ENCODE data around the gene COQ9. TPM values are rescaled to one million over a fixed set of nuclear protein-coding genes. Genes with fewer than 3 reads are reported as not detected.

The COQ9 gene
- total and polyA plus RNA-seq, 2 experiments from 2014 or later, result 26.6 to 36.3 TPM

- peaks cover 7% of the 10 kb centered on the region; the same call in 1 of the 2 replicates for H3K27me3 ChIP-seq (ENCODE audit: insufficient read depth)
- H3K36me3 ChIP-seq (ENCODE audit: insufficient read depth), result no peaks in the 10 kb centered on the region
- 0 out of 2 replicates have a peak, but pooled peaks cover 3% of the 10 kb centered on the region for H4K20me1 ChIP-seq (replicated peaks; ENCODE audit: insufficient read depth)
- DNase-seq (ENCODE audit: low spot score), result no peak
- H3K36me3 Mint-ChIP-seq (ENCODE audit: low read depth), result peaks cover 3% of the 10 kb centered on the region; the same call in 2 of the 3 replicates
- H3K9me3 Mint-ChIP-seq, result no peaks in the 10 kb centered on the region
- peaks cover 44% of the 10 kb centered on the region for H3K4me1 ChIP-seq (ENCODE audit: insufficient read depth)
- H3K4me3 ChIP-seq, result peak overlapping the region; percentile 56
- H3F3A ChIP-seq (replicated peaks; ENCODE audit: low read depth), result peaks cover 4% of the 10 kb centered on the region; the same call in 1 of the 2 replicates
- H3K9me2 ChIP-seq (ENCODE audit: insufficient read depth), result no peaks in the 10 kb centered on the region
- ATAC-seq, result no peak
- H3K27ac ChIP-seq (ENCODE audit: low read depth), result no peak overlapping the region
- no peaks in the 10 kb centered on the region; the same call in 1 of the 2 replicates for H3K79me2 ChIP-seq (replicated peaks; ENCODE audit: insufficient read depth)
- H3K27me3 Mint-ChIP-seq (ENCODE audit: insufficient read depth, low read depth, poor library complexity), result peaks cover 26% of the 10 kb centered on the region
- H2AFZ ChIP-seq, result no peak overlapping the region
- peak overlapping the region; percentile 83 for H3K4me3 Mint-ChIP-seq
- H3K4me1 Mint-ChIP-seq, result peaks cover 51% of the 10 kb centered on the region
- H3K4me2 ChIP-seq, result peak overlapping the region; percentile 84
- TF ChIP-seq ZNF331 (CRISPR knock-in tag; IDR thresholded peaks at IDR 0.05; ENCODE audit: low read depth) (no peak), NANOG (IDR thresholded peaks at IDR 0.05; ENCODE audit: borderline replicate concordance) (no peak), EZH2 (IDR thresholded peaks at IDR 0.05; ENCODE audit: low read depth, unreplicated experiment) (no peak)
- no peak overlapping the region for H3K27ac Mint-ChIP-seq
Measured at GRCh38 chr16:57478396-57479204, 31.3 kb downstream of the COQ9 start.

DNA sequence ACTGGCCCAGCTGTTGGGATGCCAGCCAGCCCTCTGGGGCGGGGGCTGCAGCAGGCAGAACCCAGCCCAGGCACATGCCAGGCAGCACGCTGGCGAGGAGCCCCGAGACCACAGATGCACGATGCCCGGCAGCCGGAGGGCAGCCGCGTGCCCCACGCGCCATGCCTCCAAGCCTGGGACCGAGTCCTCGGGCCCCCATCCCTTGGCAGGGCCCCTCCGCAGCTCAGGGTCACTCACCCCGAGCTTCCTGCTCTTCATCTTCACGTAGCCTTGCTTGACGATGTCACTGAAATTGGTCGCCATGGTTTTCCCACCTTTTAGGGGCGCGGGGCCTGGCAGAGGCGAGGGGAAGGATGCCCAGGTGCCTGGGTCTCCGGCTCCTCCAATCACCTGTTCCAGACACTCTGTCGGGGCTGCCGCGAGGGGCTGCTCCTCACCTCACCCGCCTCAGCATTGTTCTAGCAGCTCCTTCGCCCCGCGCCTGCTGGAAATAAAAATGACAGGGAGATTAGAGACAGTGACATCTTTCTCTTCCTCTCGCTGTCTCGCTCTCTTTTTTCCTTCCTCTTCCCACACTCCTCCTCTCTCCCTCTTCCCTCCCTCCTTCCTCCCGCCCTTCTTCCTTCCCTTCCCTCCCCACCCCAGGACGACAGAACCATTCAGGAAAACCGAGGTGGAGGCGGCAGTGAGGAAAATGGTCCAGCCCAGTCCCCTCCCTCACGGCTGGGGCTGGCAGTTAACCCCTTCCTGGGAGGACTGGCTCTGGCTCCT, 32.1 kb downstream of the COQ9 start:
- H3K27ac ChIP-seq (ENCODE audit: low read depth), result no peak overlapping the region
- peak overlapping the region; percentile 83 for H3K4me3 Mint-ChIP-seq
- no peak for TF ChIP-seq NANOG (IDR thresholded peaks at IDR 0.05; ENCODE audit: borderline replicate concordance)
- TF ChIP-seq ETS1 (IDR thresholded peaks at IDR 0.05), result peak; percentile 22; the same call in 1 of the 2 replicates
- TF ChIP-seq JUNB (IDR thresholded peaks at IDR 0.05; ENCODE audit: unreplicated experiment), result no peak
- no peak for TF ChIP-seq ZNF331 (CRISPR knock-in tag; IDR thresholded peaks at IDR 0.05; ENCODE audit: low read depth)
- no peak for TF ChIP-seq EZH2phosphoT487 (IDR thresholded peaks at IDR 0.05; ENCODE audit: unreplicated experiment)
- TF ChIP-seq STAT1 (IDR thresholded peaks at IDR 0.05; ENCODE audit: unreplicated experiment), result no peak
- no peak for TF ChIP-seq ZNF114 (CRISPR knock-in tag; IDR thresholded peaks at IDR 0.05)
- TF ChIP-seq, protein P1, sequence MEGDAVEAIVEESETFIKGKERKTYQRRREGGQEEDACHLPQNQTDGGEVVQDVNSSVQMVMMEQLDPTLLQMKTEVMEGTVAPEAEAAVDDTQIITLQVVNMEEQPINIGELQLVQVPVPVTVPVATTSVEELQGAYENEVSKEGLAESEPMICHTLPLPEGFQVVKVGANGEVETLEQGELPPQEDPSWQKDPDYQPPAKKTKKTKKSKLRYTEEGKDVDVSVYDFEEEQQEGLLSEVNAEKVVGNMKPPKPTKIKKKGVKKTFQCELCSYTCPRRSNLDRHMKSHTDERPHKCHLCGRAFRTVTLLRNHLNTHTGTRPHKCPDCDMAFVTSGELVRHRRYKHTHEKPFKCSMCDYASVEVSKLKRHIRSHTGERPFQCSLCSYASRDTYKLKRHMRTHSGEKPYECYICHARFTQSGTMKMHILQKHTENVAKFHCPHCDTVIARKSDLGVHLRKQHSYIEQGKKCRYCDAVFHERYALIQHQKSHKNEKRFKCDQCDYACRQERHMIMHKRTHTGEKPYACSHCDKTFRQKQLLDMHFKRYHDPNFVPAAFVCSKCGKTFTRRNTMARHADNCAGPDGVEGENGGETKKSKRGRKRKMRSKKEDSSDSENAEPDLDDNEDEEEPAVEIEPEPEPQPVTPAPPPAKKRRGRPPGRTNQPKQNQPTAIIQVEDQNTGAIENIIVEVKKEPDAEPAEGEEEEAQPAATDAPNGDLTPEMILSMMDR (conservative IDR thresholded peaks at IDR 0.05; ENCODE audit: low read depth in 2 of 2), result no peak
- TF ChIP-seq EZH2 (IDR thresholded peaks at IDR 0.05; ENCODE audit: low read depth, unreplicated experiment), result no peak

More for the DNA sequence above, 32.1 kb downstream of the COQ9 start:
- ATAC-seq (peak; percentile 48), DNase-seq (ENCODE audit: low spot score) (peak; percentile 86)
- Histone ChIP-seq H3K4me2 (peak overlapping the region; percentile 84), H3K4me1 (ENCODE audit: insufficient read depth) (peaks cover 44% of the 10 kb centered on the region), H3K36me3 (ENCODE audit: insufficient read depth) (no peaks in the 10 kb centered on the region), H3F3A (replicated peaks; ENCODE audit: low read depth) (peaks cover 4% of the 10 kb centered on the region; the same call in 1 of the 2 replicates), H2AFZ (peak overlapping the region; percentile 60), H3K79me2 (replicated peaks; ENCODE audit: insufficient read depth) (no peaks in the 10 kb centered on the region; the same call in 1 of the 2 replicates), H3K4me3 (peak overlapping the region; percentile 56), H3K27me3 (ENCODE audit: insufficient read depth) (peaks cover 7% of the 10 kb centered on the region; the same call in 1 of the 2 replicates), H4K20me1 (replicated peaks; ENCODE audit: insufficient read depth) (0 out of 2 replicates have a peak, but pooled peaks cover 3% of the 10 kb centered on the region), H3K9me2 (ENCODE audit: insufficient read depth) (no peaks in the 10 kb centered on the region)
- peaks cover 51% of the 10 kb centered on the region for H3K4me1 Mint-ChIP-seq
- no peaks in the 10 kb centered on the region for H3K9me3 Mint-ChIP-seq
- peaks cover 26% of the 10 kb centered on the region for H3K27me3 Mint-ChIP-seq (ENCODE audit: insufficient read depth, low read depth, poor library complexity)
- H3K27ac Mint-ChIP-seq, result no peak overlapping the region
- peaks cover 3% of the 10 kb centered on the region; the same call in 1 of the 3 replicates for H3K36me3 Mint-ChIP-seq (ENCODE audit: low read depth)

Data from GM23338 (cell line).